ENCODE measurements around the gene NUDT16L1.
"Not testable (repeated sequence)": the region's sequence is repeated elsewhere in the genome, so short reads cannot be mapped to it uniquely, and the experiment has no call there.

NUDT16L1 gene

DNA sequence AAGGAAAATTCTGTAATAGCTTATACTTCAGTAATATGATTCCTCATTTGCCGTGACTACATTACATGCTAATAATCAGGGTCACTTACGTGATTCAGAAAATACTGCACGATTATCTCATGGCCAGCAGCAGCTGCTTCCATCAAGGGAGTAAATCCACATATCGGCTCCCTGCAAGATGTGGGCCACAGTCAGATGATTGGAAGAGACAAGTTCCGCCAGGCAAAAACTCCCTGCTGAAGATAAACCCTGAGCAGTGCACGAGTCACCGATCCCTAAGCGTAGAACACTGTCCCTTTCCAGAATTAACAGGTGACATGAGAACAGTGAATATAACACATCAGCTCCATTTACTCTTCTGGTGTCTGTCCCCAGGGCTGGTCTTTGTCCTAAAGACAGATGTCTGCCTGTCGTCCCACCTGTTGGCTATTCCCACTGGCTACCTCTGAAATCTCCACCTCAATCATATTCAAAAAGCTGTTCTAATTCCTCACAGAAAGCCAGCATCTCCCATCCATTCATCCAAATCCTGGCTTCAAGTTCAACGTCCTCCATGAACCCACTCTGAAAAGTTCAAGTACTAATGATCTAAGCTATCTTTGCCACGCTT is 31.4 kb downstream of the NUDT16L1 start:
- DNase-seq = no peak

GRCh38 chr16:4726616-4727015 is 33.3 kb downstream of the NUDT16L1 start:
- DNase-seq = no peak

DNA sequence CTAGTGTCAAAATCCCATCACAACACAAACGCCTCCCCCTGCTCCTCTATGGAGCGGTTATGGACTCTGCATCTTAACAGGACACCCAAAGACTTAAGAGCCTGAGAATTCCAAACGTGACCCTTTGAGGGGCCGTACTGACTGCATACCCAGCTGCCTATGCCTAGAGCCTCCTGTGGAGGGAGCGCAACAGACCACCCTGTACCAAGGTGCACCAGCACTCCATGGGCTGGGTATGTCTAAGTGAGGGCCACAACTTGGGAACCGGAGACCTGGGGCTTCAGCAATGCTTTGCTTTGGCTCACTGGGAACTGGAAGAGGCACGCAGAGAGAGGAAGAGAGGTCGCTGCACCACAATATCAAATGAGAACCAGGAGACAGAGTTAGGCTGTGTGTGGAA is 35.3 kb downstream of the NUDT16L1 start:
- DNase-seq = no peak

DNA sequence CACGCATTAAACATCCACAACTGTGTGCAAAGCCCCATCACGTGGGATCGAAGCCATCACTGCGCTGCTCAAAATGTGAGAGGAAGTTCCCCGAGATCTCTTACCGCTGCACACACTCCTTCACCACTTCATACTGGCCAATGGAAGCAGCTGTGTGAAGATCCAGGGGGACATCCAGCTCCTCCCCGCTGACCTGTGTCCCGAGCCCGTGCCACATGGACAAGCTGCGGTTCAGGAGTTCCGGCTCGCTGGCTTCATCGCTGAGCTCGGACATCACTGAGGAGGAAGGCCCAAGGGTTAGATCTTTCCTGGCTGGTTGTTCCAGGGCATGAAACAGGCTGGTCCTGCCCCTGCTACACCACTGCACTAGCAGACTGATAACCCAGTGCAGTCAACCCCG is 36.5 kb downstream of the NUDT16L1 start:
- no peak for DNase-seq

DNA sequence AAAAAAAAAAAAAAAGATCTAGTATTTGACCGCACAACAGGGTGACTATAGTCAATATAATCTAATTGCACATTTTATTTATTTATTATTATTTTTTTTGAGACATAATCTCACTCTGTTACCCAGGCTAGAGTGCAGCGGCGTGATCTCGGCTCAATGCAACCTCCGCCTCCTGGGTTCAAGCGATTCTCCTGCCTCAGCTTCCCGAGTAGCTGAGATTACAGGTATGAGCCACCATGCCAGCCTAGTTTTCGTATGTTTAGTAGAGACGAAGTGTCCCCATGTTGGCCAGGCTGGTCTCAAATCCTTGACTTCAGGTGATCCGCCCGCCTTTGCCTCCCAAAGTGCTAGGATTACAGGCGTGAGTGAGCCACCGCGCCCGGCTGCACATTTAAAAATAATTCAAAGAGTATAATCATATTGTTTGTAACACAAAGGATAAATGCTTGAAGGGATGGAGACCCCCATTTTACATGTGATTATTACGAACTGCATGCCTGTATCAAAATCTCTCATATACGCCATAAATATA is 39.9 kb downstream of the NUDT16L1 start:
- no peak for DNase-seq

- DNase-seq = no peak
Observed at GRCh38 chr16:4733747-4734062, 40.3 kb downstream of the NUDT16L1 start.

- peak; percentile 81 for DNase-seq
Observed at GRCh38 chr16:4734063-4734729, 40.8 kb downstream of the NUDT16L1 start, which contains the start of the genes ANKS3 and DNAAF8. Gene ANKS3, minus strand, starts transcription at chr16:4734271. Its CDS starts 4,122 bp downstream, at chr16:4730149. Gene DNAAF8, plus strand, starts transcription at chr16:4734537. Its CDS starts 1,978 bp downstream, at chr16:4736515.

- peak; percentile 94 for DNase-seq
Observed at GRCh38 chr16:4734730-4735535, 41.6 kb downstream of the NUDT16L1 start.

DNA sequence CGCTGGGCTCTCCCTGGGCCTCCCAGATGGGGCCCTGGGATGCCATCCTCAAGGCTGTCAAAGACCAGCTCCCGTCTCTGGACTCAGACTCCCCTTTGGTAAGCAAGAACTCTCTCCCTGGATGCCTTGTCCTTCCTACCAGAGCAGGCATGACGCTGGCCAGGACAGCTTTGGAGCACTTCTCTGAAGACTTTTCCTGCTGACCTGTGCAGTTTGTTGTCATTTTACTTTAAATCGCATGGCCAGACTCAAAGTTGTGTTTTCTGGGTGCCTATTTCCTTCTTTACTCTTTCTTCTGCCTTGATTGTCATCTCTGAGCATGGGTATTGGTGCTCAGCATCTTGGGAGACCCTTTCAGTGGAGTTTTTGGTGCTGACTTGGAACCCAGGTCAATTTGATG is 43.2 kb downstream of the NUDT16L1 start:
- DNase-seq = no peak

- DNase-seq = no peak
Observed at GRCh38 chr16:4737545-4737944, 44.2 kb downstream of the NUDT16L1 start.

DNA sequence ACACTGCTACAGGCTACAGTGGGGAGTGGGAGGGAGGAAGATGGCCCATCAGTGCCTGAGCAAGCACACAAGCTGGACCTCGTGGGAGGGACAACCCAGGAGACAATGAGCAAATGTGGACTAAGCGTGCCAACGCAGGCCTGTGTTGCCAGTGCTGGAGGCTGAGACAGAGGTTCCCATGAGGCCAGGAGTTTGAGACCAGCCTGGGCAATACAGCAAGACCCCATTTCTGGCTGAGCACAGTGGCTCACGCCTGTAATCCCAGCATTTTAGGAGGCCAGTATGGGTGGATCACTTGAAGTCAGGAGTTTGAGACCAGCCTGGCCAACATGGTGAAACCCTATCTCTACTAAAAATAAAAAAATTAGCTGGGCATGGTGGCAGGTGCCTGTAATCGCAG is 45.0 kb downstream of the NUDT16L1 start:
- not testable (repeated sequence) for DNase-seq

GRCh38 chr16:4743226-4743878 is 50.0 kb downstream of the NUDT16L1 start:
- DNase-seq = no peak

DNA sequence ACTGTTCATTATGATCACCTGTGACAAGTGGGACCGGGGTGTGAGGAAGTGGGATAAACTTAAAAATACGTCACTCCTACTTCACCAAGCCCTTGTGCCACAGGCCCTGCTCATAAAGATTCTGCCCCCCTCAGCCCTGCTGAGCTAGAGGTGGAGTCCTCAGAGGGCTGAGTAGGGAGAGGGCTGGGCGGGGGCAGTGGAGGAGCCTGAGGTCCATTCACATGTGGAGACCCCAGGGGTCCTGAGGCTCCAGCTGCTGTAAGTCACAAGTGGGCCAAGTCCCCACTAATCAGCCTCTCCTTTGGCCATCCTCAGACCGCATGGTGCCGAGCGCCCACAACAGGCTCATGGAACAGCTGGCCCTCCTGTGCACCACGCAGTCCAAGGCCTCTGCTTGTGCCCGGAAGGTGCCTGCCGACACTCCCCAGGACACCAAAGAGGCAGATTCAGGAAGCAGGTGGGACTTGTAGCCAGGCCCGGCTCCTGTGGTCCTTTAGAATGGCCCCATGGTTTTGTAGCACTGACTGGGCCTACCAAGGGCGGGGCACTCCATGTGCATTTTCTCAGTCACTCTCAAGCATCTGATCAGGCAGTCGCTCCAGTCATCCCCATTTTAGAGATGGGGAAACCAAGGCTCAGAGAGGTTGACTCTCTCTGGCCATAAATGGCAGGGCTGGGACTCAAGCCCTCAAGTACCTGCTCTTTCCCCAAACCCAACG is 51.4 kb downstream of the NUDT16L1 start:
- no peak for DNase-seq

GRCh38 chr16:4745274-4745569 is 51.9 kb downstream of the NUDT16L1 start:
- DNase-seq = no peak
